ENCODE results near the gene NIF3L1. TPM values are rescaled to one million over a fixed set of nuclear protein-coding genes. Genes with fewer than 3 reads are reported as not detected.
A peak's percentile ranks its signal among the peaks of the same experiment; 100 is the strongest.

The NIF3L1 gene
- total RNA-seq, 2 donors from 2014 or later, result 26.7 to 38.4 TPM

DNA sequence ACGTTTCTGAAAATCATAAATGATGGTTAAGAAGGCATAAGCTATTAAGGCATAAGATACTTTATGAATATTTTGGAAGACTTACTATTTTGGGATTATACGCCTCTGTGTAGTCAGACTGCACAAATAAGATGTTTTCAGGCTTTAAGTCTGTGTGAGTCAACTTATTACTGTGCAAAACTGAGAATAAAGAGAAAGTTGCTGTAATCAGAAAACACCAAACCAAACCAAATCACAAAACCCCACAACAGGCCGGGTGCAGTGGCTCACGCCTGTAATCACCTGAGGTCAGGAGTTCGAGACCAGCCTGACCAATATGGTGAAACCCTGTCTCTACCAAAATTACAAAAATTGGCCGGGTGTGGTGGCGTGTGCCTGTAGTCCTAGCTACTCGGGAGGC, 32.4 kb upstream of the NIF3L1 start:
- peaks cover 57% of the 10 kb centered on the region for H3K36me3 ChIP-seq
- no peak overlapping the region for H3K4me3 ChIP-seq
- peaks cover 7% of the 10 kb centered on the region for H3K4me1 ChIP-seq
- intact Hi-C loops (cut with DNase I), result loop anchor here (2.0 kb wide), 1 partner anchor 44 kb away; no protein-coding TSS in a partner anchor
- no peak overlapping the region for H3K27ac ChIP-seq
- no peak for DNase-seq
- TF ChIP-seq, protein P1, sequence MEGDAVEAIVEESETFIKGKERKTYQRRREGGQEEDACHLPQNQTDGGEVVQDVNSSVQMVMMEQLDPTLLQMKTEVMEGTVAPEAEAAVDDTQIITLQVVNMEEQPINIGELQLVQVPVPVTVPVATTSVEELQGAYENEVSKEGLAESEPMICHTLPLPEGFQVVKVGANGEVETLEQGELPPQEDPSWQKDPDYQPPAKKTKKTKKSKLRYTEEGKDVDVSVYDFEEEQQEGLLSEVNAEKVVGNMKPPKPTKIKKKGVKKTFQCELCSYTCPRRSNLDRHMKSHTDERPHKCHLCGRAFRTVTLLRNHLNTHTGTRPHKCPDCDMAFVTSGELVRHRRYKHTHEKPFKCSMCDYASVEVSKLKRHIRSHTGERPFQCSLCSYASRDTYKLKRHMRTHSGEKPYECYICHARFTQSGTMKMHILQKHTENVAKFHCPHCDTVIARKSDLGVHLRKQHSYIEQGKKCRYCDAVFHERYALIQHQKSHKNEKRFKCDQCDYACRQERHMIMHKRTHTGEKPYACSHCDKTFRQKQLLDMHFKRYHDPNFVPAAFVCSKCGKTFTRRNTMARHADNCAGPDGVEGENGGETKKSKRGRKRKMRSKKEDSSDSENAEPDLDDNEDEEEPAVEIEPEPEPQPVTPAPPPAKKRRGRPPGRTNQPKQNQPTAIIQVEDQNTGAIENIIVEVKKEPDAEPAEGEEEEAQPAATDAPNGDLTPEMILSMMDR (IDR thresholded peaks at IDR 0.05), result no peak
- H3K27me3 ChIP-seq, result no peaks in the 10 kb centered on the region
- H3K9me3 ChIP-seq, result no peaks in the 10 kb centered on the region
- no peak overlapping the region for H3K9ac ChIP-seq (ENCODE audit: low read depth in 2 of 2, low read length in 2 of 2)

DNA sequence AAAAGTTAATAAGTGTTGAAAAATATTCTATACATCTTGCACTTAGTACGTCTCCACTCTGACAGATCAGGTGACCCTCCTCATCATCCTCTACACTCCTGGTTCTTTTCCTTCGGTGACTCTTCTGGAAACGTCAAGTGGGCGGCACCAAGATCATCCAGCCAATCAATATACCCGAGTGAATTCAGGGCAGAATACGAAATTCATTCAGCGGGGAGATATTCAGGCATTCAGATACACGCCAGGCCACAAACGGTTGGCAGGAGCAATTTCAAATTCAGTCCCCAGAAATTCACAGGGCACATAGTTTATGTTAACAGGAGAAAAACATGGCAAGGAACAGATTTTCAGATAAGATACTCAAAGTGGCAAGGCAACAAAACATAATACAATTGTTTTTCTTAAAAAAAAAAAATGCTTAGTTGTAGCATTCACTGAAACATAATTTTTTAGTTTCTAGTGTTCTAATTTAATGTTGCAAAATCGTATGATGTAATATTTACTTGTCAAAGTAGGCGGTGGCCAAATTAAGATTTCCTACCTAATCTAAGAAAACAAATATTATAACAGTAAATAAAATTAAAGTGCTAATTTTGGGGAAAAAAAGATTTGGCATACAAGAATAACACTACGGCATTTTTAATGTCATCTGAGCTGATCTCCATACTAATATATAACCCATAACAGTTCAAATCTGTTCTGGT, 28.9 kb upstream of the NIF3L1 start:
- Histone ChIP-seq H3K9ac (ENCODE audit: low read depth in 2 of 2, low read length in 2 of 2) (no peak overlapping the region), H3K4me1 (peaks cover 11% of the 10 kb centered on the region), H3K4me3 (peak overlapping the region; percentile 96)

DNA sequence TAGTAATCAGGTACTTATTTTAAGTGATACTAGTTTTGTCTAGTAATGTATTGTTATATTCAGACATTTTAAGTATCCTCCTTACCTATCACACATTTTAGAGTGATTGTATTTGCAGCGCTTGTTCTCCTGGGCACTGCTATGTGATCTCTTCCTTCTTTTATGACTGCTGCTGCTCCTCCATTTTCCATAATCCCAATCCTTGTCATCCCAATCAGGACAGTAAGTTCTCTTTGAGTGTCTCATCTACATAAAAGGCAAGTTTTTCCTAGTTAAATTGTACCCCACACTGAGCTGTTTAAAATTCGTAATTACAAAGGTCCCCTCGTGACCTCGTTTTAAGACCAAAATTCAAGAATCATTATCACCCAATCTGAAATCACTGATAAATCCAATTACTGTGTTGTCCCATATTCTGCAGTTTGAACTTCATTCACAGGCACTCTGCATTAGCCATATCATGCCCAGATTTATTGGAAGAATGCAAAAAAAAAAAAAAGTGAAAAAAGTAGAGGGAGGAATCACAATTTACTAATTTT, 27.5 kb upstream of the NIF3L1 start:
- DNase-seq, result no peak
- H3K36me3 ChIP-seq, result peaks cover 17% of the 10 kb centered on the region
- peaks cover 12% of the 10 kb centered on the region for H3K4me1 ChIP-seq
- TF ChIP-seq, protein P1 (IDR thresholded peaks at IDR 0.05), result no peak
- H3K4me3 ChIP-seq, result peak overlapping the region; percentile 96
- peak overlapping the region; percentile 100 for H3K27ac ChIP-seq
- H3K9me3 ChIP-seq, result no peaks in the 10 kb centered on the region
- intact Hi-C loops (cut with DNase I), result no loop called here
- H3K9ac ChIP-seq (ENCODE audit: low read depth in 2 of 2, low read length in 2 of 2), result peak overlapping the region; percentile 3 to 61
- no peaks in the 10 kb centered on the region for H3K27me3 ChIP-seq

More for the DNA sequence above, 28.9 kb upstream of the NIF3L1 start:
- Histone ChIP-seq H3K9me3 (no peaks in the 10 kb centered on the region), H3K27me3 (no peaks in the 10 kb centered on the region), H3K27ac (no peak overlapping the region), H3K36me3 (peaks cover 30% of the 10 kb centered on the region)
- TF ChIP-seq, protein P1 (IDR thresholded peaks at IDR 0.05), result no peak
- intact Hi-C loops (cut with DNase I), result no loop called here
- DNase-seq, result no peak

DNA sequence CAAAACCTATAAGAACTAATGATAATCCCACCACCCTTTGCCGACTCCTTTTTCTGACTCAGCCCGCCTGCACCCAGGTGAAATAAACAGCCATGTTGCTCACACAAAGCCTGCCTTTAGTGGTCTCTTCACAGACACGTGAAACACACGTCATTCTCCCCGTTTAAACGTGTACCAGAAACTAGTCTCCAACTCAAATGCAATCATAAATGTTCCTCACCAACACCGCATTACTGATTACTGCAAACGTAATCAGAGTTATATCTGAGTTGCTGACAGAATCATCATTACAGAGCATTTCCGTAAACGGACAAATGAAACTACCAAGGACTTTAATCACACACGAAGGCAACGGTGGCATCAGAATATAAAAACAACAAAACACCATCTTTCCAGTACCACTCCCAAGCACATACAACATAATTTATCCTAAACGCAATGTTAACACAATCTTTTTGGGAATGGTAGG, 26.6 kb upstream of the NIF3L1 start:
- Histone ChIP-seq H3K4me1 (peaks cover 12% of the 10 kb centered on the region), H3K36me3 (peaks cover 9% of the 10 kb centered on the region), H3K27ac (peak overlapping the region; percentile 100), H3K27me3 (no peaks in the 10 kb centered on the region), H3K9ac (ENCODE audit: low read depth in 2 of 2, low read length in 2 of 2) (peak overlapping the region; percentile 99 to 100), H3K9me3 (no peaks in the 10 kb centered on the region), H3K4me3 (peak overlapping the region; percentile 96)
- peak; percentile 54 for DNase-seq
- TF ChIP-seq, protein P1 (IDR thresholded peaks at IDR 0.05), result no peak
- intact Hi-C loops (cut with DNase I), result no loop called here

DNA sequence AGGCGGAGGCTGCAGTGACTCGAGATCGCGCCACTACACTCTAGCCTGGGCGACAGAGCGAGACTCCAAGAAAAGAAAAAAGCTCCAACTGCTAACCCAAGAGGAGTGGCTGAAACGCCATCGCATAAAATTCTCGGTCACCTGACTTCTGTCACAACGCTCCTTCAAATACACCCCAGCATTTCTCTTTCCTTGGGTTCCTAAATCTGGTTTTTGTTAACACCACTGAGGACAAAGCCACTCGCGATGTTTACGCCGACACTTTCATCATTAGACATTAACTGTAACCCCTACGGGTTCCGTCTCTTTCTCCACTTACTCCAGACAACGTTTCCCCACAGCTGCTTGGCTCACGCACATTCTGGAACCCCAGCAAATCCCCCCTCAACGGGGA, 25.4 kb upstream of the NIF3L1 start:
- Histone ChIP-seq H3K9ac (ENCODE audit: low read depth in 2 of 2, low read length in 2 of 2) (peak overlapping the region; percentile 99 to 100), H3K9me3 (no peaks in the 10 kb centered on the region), H3K27ac (peak overlapping the region; percentile 100), H3K27me3 (no peaks in the 10 kb centered on the region), H3K36me3 (peaks cover 9% of the 10 kb centered on the region), H3K4me1 (peaks cover 12% of the 10 kb centered on the region), H3K4me3 (peak overlapping the region; percentile 96)
- intact Hi-C loops (cut with DNase I), result no loop called here
- TF ChIP-seq, protein P1 (IDR thresholded peaks at IDR 0.05), result no peak
- DNase-seq, result peak; percentile 33

Data from colonic mucosa (tissue), 4 donors.